ENCODE data around the gene TCOF1. TPM values are rescaled to one million over a fixed set of nuclear protein-coding genes. Genes with fewer than 3 reads are reported as not detected.

Gene TCOF1
- total RNA-seq, 1 donor from 2014 or later = 27.1 TPM

DNA sequence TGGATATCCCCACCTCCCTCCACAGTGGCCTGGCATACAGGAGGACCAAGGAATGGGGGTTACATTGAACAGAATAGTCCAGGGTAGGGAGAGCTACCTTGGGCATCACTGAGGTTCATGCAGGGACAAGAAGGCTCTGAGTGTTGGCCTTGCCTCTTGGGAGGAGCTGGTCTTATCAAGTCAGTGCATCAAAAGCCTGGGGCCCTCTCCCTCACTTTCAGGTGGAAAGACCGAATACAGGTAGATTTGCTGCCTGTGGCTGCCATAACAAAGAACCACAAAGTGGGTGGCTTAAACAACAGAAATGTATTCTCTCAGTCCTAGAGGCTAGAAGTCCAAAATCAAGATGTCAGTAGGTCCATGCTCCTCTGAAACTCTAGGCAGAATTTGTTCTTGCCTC, 36.3 kb upstream of the TCOF1 start:
- Histone ChIP-seq H3K36me3 (no peaks in the 10 kb centered on the region), H3K9me3 (no peaks in the 10 kb centered on the region), H3K4me1 (no peaks in the 10 kb centered on the region), H3K27ac (no peak overlapping the region), H3K27me3 (ENCODE audit: low read depth) (no peaks in the 10 kb centered on the region), H3K4me3 (no peak overlapping the region)
- intact Hi-C loops (cut with DNase I) = no loop called here
- DNase-seq (no peak), ATAC-seq (no peak)
- TF ChIP-seq, protein P1, sequence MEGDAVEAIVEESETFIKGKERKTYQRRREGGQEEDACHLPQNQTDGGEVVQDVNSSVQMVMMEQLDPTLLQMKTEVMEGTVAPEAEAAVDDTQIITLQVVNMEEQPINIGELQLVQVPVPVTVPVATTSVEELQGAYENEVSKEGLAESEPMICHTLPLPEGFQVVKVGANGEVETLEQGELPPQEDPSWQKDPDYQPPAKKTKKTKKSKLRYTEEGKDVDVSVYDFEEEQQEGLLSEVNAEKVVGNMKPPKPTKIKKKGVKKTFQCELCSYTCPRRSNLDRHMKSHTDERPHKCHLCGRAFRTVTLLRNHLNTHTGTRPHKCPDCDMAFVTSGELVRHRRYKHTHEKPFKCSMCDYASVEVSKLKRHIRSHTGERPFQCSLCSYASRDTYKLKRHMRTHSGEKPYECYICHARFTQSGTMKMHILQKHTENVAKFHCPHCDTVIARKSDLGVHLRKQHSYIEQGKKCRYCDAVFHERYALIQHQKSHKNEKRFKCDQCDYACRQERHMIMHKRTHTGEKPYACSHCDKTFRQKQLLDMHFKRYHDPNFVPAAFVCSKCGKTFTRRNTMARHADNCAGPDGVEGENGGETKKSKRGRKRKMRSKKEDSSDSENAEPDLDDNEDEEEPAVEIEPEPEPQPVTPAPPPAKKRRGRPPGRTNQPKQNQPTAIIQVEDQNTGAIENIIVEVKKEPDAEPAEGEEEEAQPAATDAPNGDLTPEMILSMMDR (IDR thresholded peaks at IDR 0.05) = no peak

GRCh38 chr5:150321784-150322183, 35.7 kb upstream of the TCOF1 start:
- no peak for ATAC-seq
- intact Hi-C loops (cut with DNase I) = no loop called here

GRCh38 chr5:150322202-150322601, 35.3 kb upstream of the TCOF1 start:
- Histone ChIP-seq H3K27ac (no peak overlapping the region), H3K4me3 (no peak overlapping the region), H3K9me3 (no peaks in the 10 kb centered on the region), H3K36me3 (no peaks in the 10 kb centered on the region), H3K27me3 (ENCODE audit: low read depth) (no peaks in the 10 kb centered on the region), H3K4me1 (no peaks in the 10 kb centered on the region)
- intact Hi-C loops (cut with DNase I) = no loop called here
- TF ChIP-seq, protein P1 (IDR thresholded peaks at IDR 0.05) = no peak
- no peak for ATAC-seq
- DNase-seq = no peak

More at GRCh38 chr5:150321784-150322183, 35.7 kb upstream of the TCOF1 start:
- H3K4me1 ChIP-seq = no peaks in the 10 kb centered on the region
- DNase-seq = no peak
- TF ChIP-seq, protein P1 (IDR thresholded peaks at IDR 0.05) = no peak
- H3K4me3 ChIP-seq = no peak overlapping the region
- no peaks in the 10 kb centered on the region for H3K36me3 ChIP-seq
- no peaks in the 10 kb centered on the region for H3K9me3 ChIP-seq
- H3K27ac ChIP-seq = no peak overlapping the region
- no peaks in the 10 kb centered on the region for H3K27me3 ChIP-seq (ENCODE audit: low read depth)

- Histone ChIP-seq H3K27ac (no peak overlapping the region), H3K36me3 (no peaks in the 10 kb centered on the region), H3K27me3 (ENCODE audit: low read depth) (no peaks in the 10 kb centered on the region), H3K4me3 (no peak overlapping the region), H3K4me1 (no peaks in the 10 kb centered on the region), H3K9me3 (no peaks in the 10 kb centered on the region)
- ATAC-seq (no peak), DNase-seq (no peak)
- TF ChIP-seq, protein P1 (IDR thresholded peaks at IDR 0.05) = no peak
- intact Hi-C loops (cut with DNase I) = no loop called here
Observed at GRCh38 chr5:150323092-150323491, 34.4 kb upstream of the TCOF1 start.

- H3K36me3 ChIP-seq = no peaks in the 10 kb centered on the region
- H3K27ac ChIP-seq = no peak overlapping the region
- no peak overlapping the region for H3K4me3 ChIP-seq
- intact Hi-C loops (cut with DNase I) = no loop called here
- H3K4me1 ChIP-seq = no peaks in the 10 kb centered on the region
- no peaks in the 10 kb centered on the region for H3K9me3 ChIP-seq
- H3K27me3 ChIP-seq (ENCODE audit: low read depth) = no peaks in the 10 kb centered on the region
- TF ChIP-seq, protein P1 (IDR thresholded peaks at IDR 0.05) = no peak
- no peak for ATAC-seq
- no peak for DNase-seq
Observed at GRCh38 chr5:150323819-150324218, 33.7 kb upstream of the TCOF1 start.

DNA sequence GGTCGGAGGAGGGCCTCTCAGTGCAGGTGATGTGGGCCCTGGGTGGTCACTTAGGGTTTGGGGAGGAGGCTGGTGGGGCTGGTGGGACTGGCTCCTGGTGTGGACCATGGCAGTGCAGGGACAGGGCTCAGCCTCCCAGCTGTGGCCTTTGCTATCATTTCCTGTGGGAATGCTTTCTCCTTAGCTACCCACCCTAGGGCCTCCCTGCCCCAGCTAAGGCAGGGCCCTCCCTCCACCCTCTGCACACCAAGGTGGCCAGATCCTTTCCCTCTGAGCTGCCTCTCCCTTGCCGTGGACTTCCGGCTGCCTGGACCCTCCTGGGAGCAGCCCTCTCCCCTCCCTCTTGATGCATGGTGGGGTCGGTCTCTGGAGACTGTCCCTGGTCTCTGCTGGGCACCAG, 32.1 kb upstream of the TCOF1 start:
- no peaks in the 10 kb centered on the region for H3K36me3 ChIP-seq
- DNase-seq (no peak), ATAC-seq (no peak)
- intact Hi-C loops (cut with DNase I) = no loop called here
- no peak overlapping the region for H3K27ac ChIP-seq
- H3K27me3 ChIP-seq (ENCODE audit: low read depth) = no peaks in the 10 kb centered on the region
- TF ChIP-seq, protein P1 (IDR thresholded peaks at IDR 0.05) = no peak
- H3K4me1 ChIP-seq = no peaks in the 10 kb centered on the region
- no peaks in the 10 kb centered on the region for H3K9me3 ChIP-seq
- no peak overlapping the region for H3K4me3 ChIP-seq

Data from lower lobe of right lung (tissue), 2 donors.